ENCODE measurements around the gene TBC1D8B.
"Not testable (repeated sequence)": the region's sequence is repeated elsewhere in the genome, so short reads cannot be mapped to it uniquely, and the experiment has no call there.

TBC1D8B gene

GRCh38 chrX:106811131-106811910 is 8.8 kb downstream of the TBC1D8B start:
- Histone ChIP-seq H3K79me2 (ENCODE audit: insufficient read depth, low read depth) (no peaks in the 10 kb centered on the region), H3K4me1 (ENCODE audit: low read depth, poor library complexity, severe bottlenecking) (no peaks in the 10 kb centered on the region), H2AFZ (ENCODE audit: low read depth) (no peak overlapping the region), H3K4me2 (no peak overlapping the region), H3K4me3 (IDR thresholded peaks at IDR 0.05; ENCODE audit: insufficient read depth, low read depth, low read length) (no peak overlapping the region), H3K9ac (no peak overlapping the region), H3K27ac (no peak overlapping the region), H3K27me3 (ENCODE audit: insufficient read depth, low read depth) (no peaks in the 10 kb centered on the region), H4K20me1 (ENCODE audit: insufficient read depth) (no peaks in the 10 kb centered on the region), H3K36me3 (ENCODE audit: insufficient read depth) (no peaks in the 10 kb centered on the region)
- TF ChIP-seq, protein P1, sequence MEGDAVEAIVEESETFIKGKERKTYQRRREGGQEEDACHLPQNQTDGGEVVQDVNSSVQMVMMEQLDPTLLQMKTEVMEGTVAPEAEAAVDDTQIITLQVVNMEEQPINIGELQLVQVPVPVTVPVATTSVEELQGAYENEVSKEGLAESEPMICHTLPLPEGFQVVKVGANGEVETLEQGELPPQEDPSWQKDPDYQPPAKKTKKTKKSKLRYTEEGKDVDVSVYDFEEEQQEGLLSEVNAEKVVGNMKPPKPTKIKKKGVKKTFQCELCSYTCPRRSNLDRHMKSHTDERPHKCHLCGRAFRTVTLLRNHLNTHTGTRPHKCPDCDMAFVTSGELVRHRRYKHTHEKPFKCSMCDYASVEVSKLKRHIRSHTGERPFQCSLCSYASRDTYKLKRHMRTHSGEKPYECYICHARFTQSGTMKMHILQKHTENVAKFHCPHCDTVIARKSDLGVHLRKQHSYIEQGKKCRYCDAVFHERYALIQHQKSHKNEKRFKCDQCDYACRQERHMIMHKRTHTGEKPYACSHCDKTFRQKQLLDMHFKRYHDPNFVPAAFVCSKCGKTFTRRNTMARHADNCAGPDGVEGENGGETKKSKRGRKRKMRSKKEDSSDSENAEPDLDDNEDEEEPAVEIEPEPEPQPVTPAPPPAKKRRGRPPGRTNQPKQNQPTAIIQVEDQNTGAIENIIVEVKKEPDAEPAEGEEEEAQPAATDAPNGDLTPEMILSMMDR (conservative IDR thresholded peaks at IDR 0.05; ENCODE audit: low read depth, low read length): no peak

DNA sequence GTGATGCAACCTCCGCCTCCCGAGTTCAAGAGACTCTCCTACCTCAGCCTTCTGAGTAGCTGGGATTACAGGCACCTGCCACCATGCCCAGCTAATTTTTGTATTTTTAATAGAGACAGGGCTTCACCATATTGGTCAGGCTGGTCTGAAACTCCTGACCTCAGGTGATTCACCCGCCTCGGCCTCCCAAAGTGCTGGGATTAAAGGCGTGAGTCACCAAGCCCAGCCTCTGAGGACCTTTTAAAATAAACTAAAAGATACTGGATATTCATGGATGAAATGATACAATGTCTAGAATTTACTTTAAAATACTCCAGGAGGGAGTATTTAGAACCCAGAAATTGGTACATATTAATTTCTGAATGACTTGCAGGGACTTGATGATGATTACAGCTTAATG is 10.5 kb downstream of the TBC1D8B start:
- H3K27ac ChIP-seq; H3K27me3 ChIP-seq (ENCODE audit: insufficient read depth, low read depth); H2AFZ ChIP-seq (ENCODE audit: low read depth); H3K4me1 ChIP-seq (ENCODE audit: low read depth, poor library complexity, severe bottlenecking); H3K4me3 ChIP-seq (IDR thresholded peaks at IDR 0.05; ENCODE audit: insufficient read depth, low read depth, low read length); H3K79me2 ChIP-seq (ENCODE audit: insufficient read depth, low read depth); H4K20me1 ChIP-seq (ENCODE audit: insufficient read depth); H3K9ac ChIP-seq; H3K36me3 ChIP-seq (ENCODE audit: insufficient read depth); H3K4me2 ChIP-seq: not testable (repeated sequence)

DNA sequence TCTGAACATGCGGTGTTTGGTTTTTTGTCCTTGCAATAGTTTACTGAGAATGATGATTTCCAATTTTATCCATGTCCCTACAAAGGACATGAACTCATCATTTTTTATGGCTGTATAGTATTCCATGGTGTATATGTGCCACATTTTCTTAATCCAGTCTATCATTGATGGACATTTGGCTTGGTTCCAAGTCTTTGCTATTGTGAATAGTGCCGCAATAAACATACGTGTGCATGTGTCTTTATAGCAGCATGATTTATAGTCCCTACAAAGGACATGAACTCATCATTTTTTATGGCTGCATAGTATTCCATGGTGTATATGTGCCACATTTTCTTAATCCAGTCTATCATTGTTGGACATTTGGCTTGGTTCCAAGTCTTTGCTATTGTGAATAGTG is 11.6 kb downstream of the TBC1D8B start:
- not testable (repeated sequence) for H3K4me1 ChIP-seq (ENCODE audit: low read depth, poor library complexity, severe bottlenecking); H3K27me3 ChIP-seq (ENCODE audit: insufficient read depth, low read depth); H3K36me3 ChIP-seq (ENCODE audit: insufficient read depth); H3K79me2 ChIP-seq (ENCODE audit: insufficient read depth, low read depth); H3K4me3 ChIP-seq (IDR thresholded peaks at IDR 0.05; ENCODE audit: insufficient read depth, low read depth, low read length); H2AFZ ChIP-seq (ENCODE audit: low read depth); H3K4me2 ChIP-seq; H3K9ac ChIP-seq; H3K27ac ChIP-seq; H4K20me1 ChIP-seq (ENCODE audit: insufficient read depth)

- H2AFZ ChIP-seq (ENCODE audit: low read depth): no peak overlapping the region
- H3K79me2 ChIP-seq (ENCODE audit: insufficient read depth, low read depth): no peaks in the 10 kb centered on the region
- no peaks in the 10 kb centered on the region for H3K27me3 ChIP-seq (ENCODE audit: insufficient read depth, low read depth)
- H3K4me3 ChIP-seq (IDR thresholded peaks at IDR 0.05; ENCODE audit: insufficient read depth, low read depth, low read length): no peak overlapping the region
- no peak overlapping the region for H3K4me2 ChIP-seq
- no peaks in the 10 kb centered on the region for H3K4me1 ChIP-seq (ENCODE audit: low read depth, poor library complexity, severe bottlenecking)
- no peaks in the 10 kb centered on the region for H3K36me3 ChIP-seq (ENCODE audit: insufficient read depth)
- H4K20me1 ChIP-seq (ENCODE audit: insufficient read depth): no peaks in the 10 kb centered on the region
- H3K9ac ChIP-seq: no peak overlapping the region
- H3K27ac ChIP-seq: no peak overlapping the region
- TF ChIP-seq, protein P1 (conservative IDR thresholded peaks at IDR 0.05; ENCODE audit: low read depth, low read length): peak; percentile 71
These were observed 60.7 kb downstream of the TBC1D8B start for GRCh38 chrX:106862972-106863688.

- no peak overlapping the region for H3K27ac ChIP-seq
- H3K4me3 ChIP-seq (IDR thresholded peaks at IDR 0.05; ENCODE audit: insufficient read depth, low read depth, low read length): no peak overlapping the region
- no peak overlapping the region for H3K9ac ChIP-seq
- TF ChIP-seq, protein P1 (conservative IDR thresholded peaks at IDR 0.05; ENCODE audit: low read depth, low read length): no peak
- no peaks in the 10 kb centered on the region for H3K36me3 ChIP-seq (ENCODE audit: insufficient read depth)
- no peaks in the 10 kb centered on the region for H4K20me1 ChIP-seq (ENCODE audit: insufficient read depth)
- H3K4me1 ChIP-seq (ENCODE audit: low read depth, poor library complexity, severe bottlenecking): no peaks in the 10 kb centered on the region
- H2AFZ ChIP-seq (ENCODE audit: low read depth): no peak overlapping the region
- H3K79me2 ChIP-seq (ENCODE audit: insufficient read depth, low read depth): no peaks in the 10 kb centered on the region
- no peaks in the 10 kb centered on the region for H3K27me3 ChIP-seq (ENCODE audit: insufficient read depth, low read depth)
- H3K4me2 ChIP-seq: no peak overlapping the region
These were observed 61.2 kb downstream of the TBC1D8B start for GRCh38 chrX:106863697-106864096.

DNA sequence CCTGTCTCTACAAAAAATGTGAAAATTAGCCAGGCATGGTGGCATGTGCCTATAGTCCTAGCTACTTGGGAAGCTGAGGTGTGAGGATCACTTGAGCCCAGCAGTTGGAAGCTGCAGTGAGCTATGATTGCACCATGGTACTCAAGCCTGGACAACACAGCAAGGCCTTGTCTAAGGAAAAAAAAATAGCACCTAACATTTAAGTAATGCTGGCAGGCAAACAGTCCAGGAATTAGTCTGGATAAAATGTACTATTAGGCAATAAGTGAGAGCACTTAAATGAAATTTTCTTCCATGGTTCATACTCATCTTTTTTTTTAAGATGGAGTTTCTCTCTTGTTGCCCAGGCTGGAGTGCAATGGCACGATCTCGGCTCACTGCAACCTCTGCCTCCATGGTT is 70.3 kb downstream of the TBC1D8B start:
- H2AFZ ChIP-seq (ENCODE audit: low read depth); H4K20me1 ChIP-seq (ENCODE audit: insufficient read depth); H3K27me3 ChIP-seq (ENCODE audit: insufficient read depth, low read depth); H3K79me2 ChIP-seq (ENCODE audit: insufficient read depth, low read depth); H3K4me1 ChIP-seq (ENCODE audit: low read depth, poor library complexity, severe bottlenecking); H3K4me3 ChIP-seq (IDR thresholded peaks at IDR 0.05; ENCODE audit: insufficient read depth, low read depth, low read length); H3K4me2 ChIP-seq; H3K27ac ChIP-seq; H3K36me3 ChIP-seq (ENCODE audit: insufficient read depth); H3K9ac ChIP-seq: not testable (repeated sequence)

All from KMS-11 (cell line).